Mucosa of rectum (tissue), 2 donors: Measurements from ENCODE around the gene PPP1R15B.
A peak's percentile ranks its signal among the peaks of the same experiment; 100 is the strongest.

Experiments
- H3K27ac ChIP-seq, 2 donors: one replicate each; pipeline ENCODE4 v1.7.0; 2013; ENCODE audit warnings: inconsistent platforms in 2 of 2, low read depth in 2 of 2, low read length in 2 of 2
- H3K27me3 ChIP-seq, 2 donors: one replicate each; pipeline ENCODE4 v1.7.0; 2013; ENCODE audit warnings: low read length in 2 of 2; ENCODE audit not compliant: control insufficient read depth in 2 of 2, insufficient read depth in 2 of 2
- H3K36me3 ChIP-seq, 2 donors: one replicate each; pipeline ENCODE4 v1.7.0; 2013; ENCODE audit warnings: low read length in 2 of 2; ENCODE audit not compliant: control insufficient read depth in 2 of 2, insufficient read depth in 2 of 2
- H3K4me1 ChIP-seq, 2 donors: one replicate each; pipeline ENCODE4 v1.7.0; 2013; ENCODE audit warnings: low read length in 2 of 2, mild to moderate bottlenecking in 1 of 2; ENCODE audit not compliant: control insufficient read depth in 2 of 2, insufficient read depth in 2 of 2
- H3K4me3 ChIP-seq, 2 donors: one replicate each; pipeline ENCODE4 v1.7.0; 2013; ENCODE audit warnings: low read length in 2 of 2
- H3K9ac ChIP-seq, 2 donors: one replicate each; pipeline ENCODE4 v1.7.0; 2013; ENCODE audit warnings: low read length in 2 of 2, low read depth in 1 of 2, mild to moderate bottlenecking in 1 of 2
- H3K9me3 ChIP-seq, 2 donors: one replicate each; pipeline ENCODE4 v1.7.0; 2013; ENCODE audit warnings: low read length in 2 of 2; ENCODE audit not compliant: control insufficient read depth in 2 of 2
- donor health status: healthy.
- donor health status: Normal muscosa, but diverticular disease.

PPP1R15B gene

GRCh38 chr1:204384636-204385352, 26.8 kb downstream of the PPP1R15B start:
- Histone ChIP-seq H3K27me3 (no peaks in the 10 kb centered on the region), H3K4me1 (peaks cover 0 to 2% of the 10 kb centered on the region in 2 donors), H3K4me3 (no peak overlapping the region), H3K9ac (no peak overlapping the region), H3K9me3 (no peaks in the 10 kb centered on the region), H3K27ac (no peak overlapping the region), H3K36me3 (no peaks in the 10 kb centered on the region)

GRCh38 chr1:204383163-204383904, 28.3 kb downstream of the PPP1R15B start:
- Histone ChIP-seq H3K27me3 (peaks cover 0 to 2% of the 10 kb centered on the region in 2 donors), H3K4me3 (no peak overlapping the region), H3K9ac (no peak overlapping the region), H3K36me3 (no peaks in the 10 kb centered on the region), H3K4me1 (peaks cover 9 to 14% of the 10 kb centered on the region in 2 donors), H3K9me3 (no peaks in the 10 kb centered on the region), H3K27ac (no peak overlapping the region)

GRCh38 chr1:204382714-204383083, 28.9 kb downstream of the PPP1R15B start:
- H3K27me3 ChIP-seq: peaks cover 0 to 2% of the 10 kb centered on the region in 2 donors
- H3K9ac ChIP-seq: no peak overlapping the region
- H3K4me3 ChIP-seq: peak overlapping the region; percentile 8 to 51
- no peaks in the 10 kb centered on the region for H3K36me3 ChIP-seq
- peaks cover 11 to 16% of the 10 kb centered on the region in 2 donors for H3K4me1 ChIP-seq
- H3K9me3 ChIP-seq: no peaks in the 10 kb centered on the region
- H3K27ac ChIP-seq: no peak overlapping the region

- Histone ChIP-seq H3K27me3 (peaks cover 0 to 2% of the 10 kb centered on the region in 2 donors), H3K4me3 (no peak overlapping the region), H3K27ac (no peak overlapping the region), H3K4me1 (peaks cover 16 to 22% of the 10 kb centered on the region in 2 donors), H3K9me3 (no peaks in the 10 kb centered on the region), H3K36me3 (no peaks in the 10 kb centered on the region), H3K9ac (no peak overlapping the region)
Measured at GRCh38 chr1:204380293-204380831, 31.3 kb downstream of the PPP1R15B start.

GRCh38 chr1:204377800-204378668, 33.6 kb downstream of the PPP1R15B start:
- Histone ChIP-seq H3K4me3 (peak overlapping the region; percentile 72 to 78), H3K9ac (peak overlapping the region; percentile 70 to 86), H3K4me1 (peaks cover 16 to 22% of the 10 kb centered on the region in 2 donors), H3K36me3 (no peaks in the 10 kb centered on the region), H3K9me3 (no peaks in the 10 kb centered on the region), H3K27ac (peak overlapping the region; percentile 88 to 89), H3K27me3 (peaks cover 0 to 2% of the 10 kb centered on the region in 2 donors)

- peak overlapping the region; percentile 88 to 89 for H3K27ac ChIP-seq
- H3K9me3 ChIP-seq: no peaks in the 10 kb centered on the region
- H3K4me1 ChIP-seq: peaks cover 16 to 22% of the 10 kb centered on the region in 2 donors
- peaks cover 0 to 2% of the 10 kb centered on the region in 2 donors for H3K27me3 ChIP-seq
- no peaks in the 10 kb centered on the region for H3K36me3 ChIP-seq
- peak overlapping the region; percentile 70 to 86 for H3K9ac ChIP-seq
- H3K4me3 ChIP-seq: peak overlapping the region; percentile 72 to 78
Measured at GRCh38 chr1:204376919-204377799, 34.5 kb downstream of the PPP1R15B start.

- Histone ChIP-seq H3K4me3 (peak overlapping the region; percentile 34 to 78), H3K4me1 (peaks cover 16 to 22% of the 10 kb centered on the region in 2 donors), H3K9me3 (no peaks in the 10 kb centered on the region), H3K27ac (peak overlapping the region; percentile 75 to 89), H3K27me3 (peaks cover 0 to 2% of the 10 kb centered on the region in 2 donors), H3K9ac (peak overlapping the region; percentile 7 to 57), H3K36me3 (no peaks in the 10 kb centered on the region)
Measured at GRCh38 chr1:204376465-204376864, 35.2 kb downstream of the PPP1R15B start.

GRCh38 chr1:204373911-204374310, 37.7 kb downstream of the PPP1R15B start:
- H3K9ac ChIP-seq: no peak overlapping the region
- no peaks in the 10 kb centered on the region for H3K9me3 ChIP-seq
- H3K27me3 ChIP-seq: peaks cover 0 to under 1% of the 10 kb centered on the region in 2 donors
- H3K4me1 ChIP-seq: peaks cover 13 to 14% of the 10 kb centered on the region in 2 donors
- H3K4me3 ChIP-seq: no peak overlapping the region
- no peak overlapping the region for H3K27ac ChIP-seq
- H3K36me3 ChIP-seq: peaks cover 12 to 15% of the 10 kb centered on the region in 2 donors

- no peak overlapping the region for H3K4me3 ChIP-seq
- H3K9me3 ChIP-seq: no peaks in the 10 kb centered on the region
- peaks cover 17 to 28% of the 10 kb centered on the region in 2 donors for H3K36me3 ChIP-seq
- no peak overlapping the region for H3K27ac ChIP-seq
- H3K9ac ChIP-seq: no peak overlapping the region
- H3K27me3 ChIP-seq: no peaks in the 10 kb centered on the region
- no peaks in the 10 kb centered on the region for H3K4me1 ChIP-seq
Measured at GRCh38 chr1:204370176-204370575, 41.4 kb downstream of the PPP1R15B start.
